GM11168 (cell line): ENCODE measurements around the gene RBCK1.
"Not testable (repeated sequence)": the region's sequence is repeated elsewhere in the genome, so short reads cannot be mapped to it uniquely, and the experiment has no call there.

Experiments used
- in situ Hi-C: fragments of 300-500 bp; cut with MboI; formaldehyde crosslinking; loops from one replicate; pipeline ENCODE4 v1.12.0; 2022; ENCODE audit warnings: low sequenced_read_pairs; ENCODE audit not compliant: unreplicated experiment

The RBCK1 gene

DNA sequence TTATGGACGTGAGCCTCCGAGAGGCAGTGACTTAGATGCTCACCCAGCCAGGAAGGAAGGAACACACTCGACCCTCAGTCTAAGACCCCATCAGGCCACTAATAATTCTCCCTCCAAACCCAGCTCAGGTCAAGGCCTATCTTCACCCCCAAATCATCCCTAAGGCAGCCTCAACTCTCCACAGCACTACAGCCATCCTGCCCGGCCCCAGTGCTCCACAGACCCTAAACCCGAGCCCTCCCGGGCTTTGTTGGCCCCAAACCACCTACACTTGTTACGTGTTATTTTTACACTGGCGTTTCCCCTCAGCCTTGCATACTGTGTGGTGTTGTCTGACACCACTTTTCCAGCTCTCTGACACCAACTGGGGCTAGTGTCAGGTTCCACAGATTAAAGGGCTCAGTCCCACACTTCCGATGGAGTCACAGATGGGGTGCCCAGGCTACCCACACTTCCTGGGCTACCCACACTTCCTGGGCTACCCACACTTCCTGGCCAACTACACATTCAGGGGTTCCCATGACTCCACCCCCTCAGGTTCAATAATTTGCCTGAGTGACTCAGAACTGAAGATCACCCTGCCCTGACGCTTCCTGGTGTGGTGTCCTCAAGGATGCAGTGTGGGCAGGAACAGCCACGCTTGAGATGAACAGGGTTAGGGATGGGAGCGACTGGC is 25.3 kb downstream of the RBCK1 start:
- in situ Hi-C loops, result no loop called here

DNA sequence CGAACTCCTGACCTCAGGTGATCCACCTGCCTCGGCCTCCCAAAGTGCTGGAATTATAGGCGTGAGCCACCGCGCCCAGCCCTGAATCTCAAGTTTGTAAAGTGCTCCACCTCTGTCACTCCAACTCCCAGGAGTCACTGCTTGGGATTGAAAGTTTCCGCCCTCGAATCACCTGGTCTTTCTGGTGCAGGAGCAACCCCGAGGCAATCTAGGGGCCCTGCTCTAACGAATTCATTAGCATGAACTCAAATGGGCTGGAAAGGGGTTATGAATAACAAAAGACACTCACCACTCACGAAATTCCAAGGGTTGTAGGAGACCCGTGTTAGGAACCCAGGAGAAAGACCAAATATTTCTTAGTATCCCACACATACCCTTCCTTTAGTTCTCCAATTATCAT is 26.1 kb downstream of the RBCK1 start:
- in situ Hi-C loops, result no loop called here

DNA sequence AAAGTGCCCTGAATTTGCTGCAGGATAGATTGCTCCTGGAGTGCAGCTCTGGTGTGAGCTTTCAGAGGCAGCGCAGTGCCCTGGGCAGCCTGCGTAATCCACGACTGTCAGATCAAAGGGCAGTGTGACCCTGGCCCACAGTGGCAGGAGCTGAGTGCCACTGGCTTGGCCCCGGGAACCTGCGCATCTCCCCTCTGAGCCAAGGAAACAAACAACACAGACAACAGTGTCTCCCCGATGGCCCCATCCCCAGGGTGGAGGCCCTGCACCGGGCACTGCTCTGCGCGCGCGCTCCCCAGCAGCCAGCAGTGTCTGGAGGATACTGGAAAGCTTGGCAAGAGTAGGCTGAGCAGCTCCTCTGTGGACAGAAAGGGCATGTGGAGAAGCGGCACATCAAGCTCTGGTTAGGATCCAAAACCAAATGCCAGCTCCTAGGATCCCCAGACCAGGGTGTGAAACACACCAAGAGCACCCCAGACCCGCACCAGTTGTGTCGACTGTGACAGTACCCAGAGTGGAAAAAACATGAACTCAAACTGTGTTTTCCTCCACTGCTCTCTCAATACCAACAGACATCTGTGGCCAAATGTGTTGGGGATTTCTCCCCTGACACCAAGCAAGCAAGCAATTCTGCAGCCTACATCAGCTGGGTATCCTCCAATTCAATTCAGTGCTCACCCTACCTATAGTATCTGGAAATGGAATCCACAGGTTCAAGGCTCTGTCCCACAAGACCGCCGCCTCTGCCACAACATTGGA is 26.7 kb downstream of the RBCK1 start:
- in situ Hi-C loops, result no loop called here

DNA sequence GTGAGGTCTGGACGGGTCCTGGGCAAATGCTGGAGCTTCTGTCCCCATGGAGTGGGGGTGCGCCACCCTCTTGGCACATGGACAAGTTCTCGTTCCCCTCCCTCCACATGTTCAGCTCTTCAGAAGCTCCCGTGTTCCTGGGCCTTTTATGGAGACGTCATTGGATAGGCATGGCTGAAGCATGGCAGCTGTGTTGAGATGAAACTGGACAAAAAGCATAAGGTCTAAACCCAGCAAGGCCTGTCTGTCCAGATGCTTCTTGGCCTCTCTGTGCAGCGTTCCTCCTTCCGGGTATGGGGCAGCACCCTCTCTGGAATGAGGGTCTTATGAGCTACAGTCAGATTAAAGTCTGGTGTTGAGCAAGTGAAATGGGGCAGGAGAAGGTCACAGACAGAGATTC is 27.5 kb downstream of the RBCK1 start:
- in situ Hi-C loops, result no loop called here

DNA sequence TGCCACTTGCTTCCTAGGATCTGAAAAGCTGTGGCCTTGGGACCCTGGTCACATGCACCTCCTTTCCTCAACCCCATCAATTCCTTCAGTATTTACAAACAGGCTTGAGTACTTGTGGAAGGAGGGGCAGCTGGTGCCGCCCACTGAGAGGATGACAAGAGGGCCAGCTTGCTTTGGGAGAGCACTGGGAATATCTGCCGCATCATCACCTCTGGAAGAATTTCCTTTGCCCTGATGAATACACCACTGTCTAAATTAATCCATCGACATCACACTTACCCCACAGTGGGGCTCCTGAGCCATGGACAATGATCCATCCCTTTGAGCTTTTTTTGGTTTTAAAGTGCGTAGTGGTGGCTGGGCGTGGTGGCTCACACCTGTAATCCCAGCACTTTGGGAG is 28.4 kb downstream of the RBCK1 start:
- in situ Hi-C loops, result no loop called here

DNA sequence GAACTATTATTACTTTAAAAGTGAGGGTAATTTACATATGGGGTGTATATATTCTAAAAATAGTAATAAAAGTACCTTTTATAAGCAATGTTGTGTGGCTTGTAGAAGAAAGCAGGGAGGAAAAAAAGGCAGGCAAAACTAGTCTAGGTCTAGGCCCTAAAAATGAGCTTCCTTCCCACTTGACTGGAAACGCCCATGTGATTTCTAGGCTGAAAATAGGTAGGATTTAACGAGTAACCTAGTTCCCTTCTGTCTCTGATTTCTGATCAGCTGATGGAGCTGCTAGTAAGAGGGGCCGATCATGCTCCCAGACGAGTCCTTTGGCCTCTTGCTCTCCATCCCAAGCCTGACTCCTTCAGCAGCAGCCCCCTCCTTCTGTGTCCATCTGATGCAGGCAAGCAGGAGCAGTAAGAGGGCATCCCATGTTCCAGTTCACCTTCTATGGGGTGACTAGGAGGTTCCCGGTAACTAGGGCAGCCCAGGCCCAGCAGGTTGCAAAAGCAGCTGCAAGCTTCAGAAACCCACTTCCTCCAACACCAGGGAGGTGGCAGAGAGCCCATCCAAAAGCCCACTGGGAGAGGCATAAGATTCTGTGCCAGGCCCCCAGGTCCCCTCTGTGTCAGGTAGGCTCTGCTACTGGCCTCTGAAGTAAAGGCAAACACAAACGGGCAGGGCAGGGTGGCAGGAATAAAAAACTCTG is 29.8 kb downstream of the RBCK1 start:
- in situ Hi-C loops, result no loop called here

DNA sequence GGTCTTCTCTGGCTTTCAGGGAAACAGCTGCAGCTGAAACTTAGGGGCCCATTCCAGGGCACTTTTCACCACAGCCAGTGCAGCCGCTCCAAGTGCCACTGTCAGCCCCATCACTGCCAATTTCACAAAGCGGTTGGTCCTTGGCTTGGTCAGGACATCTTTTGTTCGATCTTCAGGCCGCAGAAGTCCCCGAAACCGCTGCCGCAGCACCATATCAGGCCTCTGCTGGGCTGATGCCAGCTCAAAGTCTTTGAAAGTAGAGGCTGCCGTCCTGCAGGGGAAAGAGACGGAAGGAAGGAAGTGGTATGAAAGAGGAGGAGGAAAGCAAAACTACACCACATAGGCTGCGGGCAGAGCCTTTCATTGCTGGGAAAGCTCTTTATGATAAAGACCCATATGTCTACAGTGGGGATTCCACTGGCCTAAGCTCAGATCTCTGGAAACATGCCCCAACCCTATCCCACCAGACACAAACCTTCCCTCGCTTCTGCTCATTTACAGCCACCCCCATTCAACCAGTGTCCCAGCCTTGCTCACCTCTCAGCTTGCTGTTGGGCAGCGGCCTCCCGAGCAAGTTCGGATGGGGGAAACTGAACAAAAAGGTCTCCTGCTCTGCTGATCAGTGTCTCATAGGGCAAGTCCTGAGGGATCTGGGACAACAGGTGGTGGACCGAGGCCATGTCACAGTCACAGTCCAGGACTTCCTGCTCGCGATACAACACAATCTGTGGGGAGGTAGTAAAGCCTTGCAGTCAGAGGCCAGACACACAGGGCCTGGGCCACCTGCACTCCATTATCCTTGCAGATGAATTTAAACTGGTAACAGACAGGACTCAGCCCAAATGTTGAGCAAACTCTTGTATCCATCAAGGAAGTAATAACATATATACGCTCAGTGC is 30.7 kb downstream of the RBCK1 start:
- in situ Hi-C loops, result no loop called here

DNA sequence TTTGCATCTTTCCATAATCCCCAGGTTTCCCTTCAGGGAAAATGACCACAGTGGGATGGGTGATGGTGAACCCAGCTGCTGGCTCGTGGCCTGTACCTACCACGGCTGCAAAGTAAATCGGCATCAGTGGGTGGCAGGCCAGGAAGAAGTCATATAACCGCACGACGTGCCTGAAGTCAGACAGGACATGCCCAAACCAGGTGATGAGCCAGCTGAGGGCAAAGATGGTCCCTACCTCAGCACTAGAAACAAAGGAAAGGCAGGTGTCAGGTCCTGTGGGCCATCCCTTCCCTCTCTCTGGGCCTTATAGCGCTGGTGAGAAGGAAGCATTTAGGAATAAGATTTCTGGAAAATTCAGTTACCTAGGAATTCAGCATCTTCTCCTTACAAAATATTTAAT is 32.0 kb downstream of the RBCK1 start:
- in situ Hi-C loops, result no loop called here

DNA sequence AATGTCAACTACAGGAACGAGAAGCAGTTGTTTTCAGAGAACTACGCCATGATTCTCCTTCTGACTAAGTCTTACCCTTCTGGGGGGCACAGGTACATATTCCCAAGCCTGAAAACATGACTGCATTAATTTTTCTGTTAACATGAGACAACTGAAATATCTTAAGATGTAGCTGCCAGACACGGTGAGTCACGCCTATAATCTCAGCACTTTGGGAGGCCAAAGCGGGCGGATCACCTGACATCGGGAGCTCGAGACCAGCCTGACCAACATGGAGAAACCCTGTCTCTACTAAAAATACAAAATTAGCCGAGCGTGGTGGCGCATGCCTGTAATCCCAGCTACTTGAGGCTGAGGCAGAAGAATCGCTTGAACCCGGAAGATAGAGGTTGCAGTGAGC is 32.5 kb downstream of the RBCK1 start:
- in situ Hi-C loops, result no loop called here

DNA sequence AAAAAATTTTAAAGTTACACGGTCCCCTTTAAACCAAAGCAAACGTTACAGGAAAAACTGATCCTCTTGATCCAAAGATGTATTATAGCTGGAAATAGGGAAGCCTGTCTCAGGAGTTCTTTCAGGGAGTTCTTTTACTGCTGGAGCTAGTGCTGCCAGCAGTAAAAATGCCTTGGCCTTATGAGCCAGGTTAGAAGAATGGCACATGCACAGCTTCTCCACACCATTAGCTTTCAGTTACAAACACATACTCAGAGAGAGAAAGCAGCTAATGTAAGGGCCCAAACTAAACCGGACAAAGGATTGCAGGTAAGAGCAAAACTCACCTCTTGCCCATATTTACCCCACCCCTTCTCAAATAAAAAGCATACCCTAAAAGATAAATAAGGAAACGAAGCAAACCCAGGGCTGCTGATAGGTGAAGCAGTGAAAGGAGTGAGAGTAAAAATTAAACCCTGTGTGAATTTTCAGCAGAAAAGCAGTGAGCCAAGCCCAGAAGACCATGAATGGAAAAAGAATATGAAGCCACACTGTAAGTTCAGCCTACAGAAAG is 35.2 kb downstream of the RBCK1 start:
- in situ Hi-C loops, result no loop called here

DNA sequence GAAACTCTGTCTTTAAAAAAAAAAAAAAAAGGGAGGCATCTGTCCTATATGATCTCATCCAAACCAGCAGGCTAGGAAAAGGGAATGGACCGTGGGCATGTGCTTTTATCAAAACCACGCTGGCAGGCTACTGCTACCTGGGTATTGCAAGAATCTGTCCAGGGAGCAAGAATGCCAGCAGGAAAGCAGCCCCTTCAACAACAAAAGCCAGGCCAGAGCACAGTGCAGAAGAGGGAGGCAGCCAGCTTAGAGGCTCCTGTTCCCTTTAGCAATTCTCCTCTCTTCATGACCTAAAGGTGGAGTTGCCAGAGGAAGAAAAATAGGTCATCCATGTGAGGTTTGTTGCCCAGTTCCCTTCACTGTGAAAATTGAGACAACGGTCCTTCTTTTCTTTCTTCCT is 36.0 kb downstream of the RBCK1 start:
- in situ Hi-C loops, result no loop called here

DNA sequence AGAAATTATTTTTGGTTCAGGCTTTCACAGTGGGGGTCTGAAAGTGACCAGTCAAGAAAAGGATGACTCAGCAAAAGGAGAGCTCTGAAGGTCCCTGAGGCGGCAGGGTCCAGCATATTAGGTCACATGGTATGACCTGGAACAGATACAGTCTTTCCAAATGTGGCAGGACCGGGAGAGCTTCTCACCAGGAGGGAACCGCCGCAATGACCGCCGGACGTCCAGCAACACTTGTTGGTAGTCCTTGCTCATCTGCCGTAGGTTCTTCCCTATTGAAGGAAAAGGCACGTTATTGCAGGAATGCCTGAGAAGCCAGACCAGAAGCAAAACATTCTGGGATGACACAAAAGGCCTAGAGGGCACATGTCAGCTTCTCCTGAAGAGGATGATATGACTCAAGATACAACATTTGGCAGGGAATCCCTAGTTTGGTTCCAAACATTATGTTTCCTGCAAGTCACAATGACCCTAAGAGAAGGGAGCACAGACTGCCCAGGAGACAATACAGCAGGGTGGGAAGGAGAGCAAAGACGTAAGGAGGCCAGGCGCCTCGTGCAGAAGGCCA is 36.8 kb downstream of the RBCK1 start:
- in situ Hi-C loops, result no loop called here

DNA sequence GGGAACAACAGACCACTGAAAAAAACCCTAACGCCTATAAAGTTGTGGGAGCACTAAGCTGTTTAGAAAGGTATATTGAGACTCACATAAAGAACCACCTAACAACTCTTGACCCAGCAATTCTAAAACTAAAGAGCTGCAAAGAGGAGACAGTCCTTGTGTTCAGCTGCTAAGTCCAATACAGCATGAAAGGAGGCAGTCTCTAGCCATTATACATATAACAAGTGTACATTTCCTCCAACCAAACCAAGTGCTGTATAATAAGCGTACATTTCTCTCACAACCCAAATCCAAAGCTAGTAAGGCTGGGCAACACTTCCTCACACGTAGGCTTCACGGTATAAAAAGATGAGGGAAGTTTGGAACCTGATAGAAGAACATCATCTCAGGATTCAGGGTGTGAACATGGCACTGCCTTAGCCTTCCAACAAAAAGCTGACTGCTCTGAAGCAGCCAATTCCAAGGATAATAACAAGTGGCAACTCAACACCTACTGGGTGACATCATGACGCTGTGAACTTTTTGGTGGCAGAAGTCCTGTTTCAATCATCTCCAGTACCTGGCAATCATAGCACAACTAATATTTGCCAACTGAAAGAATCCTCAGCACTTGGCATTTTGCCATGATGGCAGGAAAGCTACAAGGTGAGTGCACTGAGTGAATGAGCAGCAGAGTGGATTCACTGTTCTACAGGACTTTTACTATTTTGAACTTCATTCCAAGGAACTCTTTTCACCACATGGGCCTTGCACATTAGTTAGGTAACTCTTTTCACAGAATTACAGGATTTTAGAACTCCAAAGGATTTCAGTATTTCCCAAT is 37.6 kb downstream of the RBCK1 start:
- in situ Hi-C loops, result no loop called here

DNA sequence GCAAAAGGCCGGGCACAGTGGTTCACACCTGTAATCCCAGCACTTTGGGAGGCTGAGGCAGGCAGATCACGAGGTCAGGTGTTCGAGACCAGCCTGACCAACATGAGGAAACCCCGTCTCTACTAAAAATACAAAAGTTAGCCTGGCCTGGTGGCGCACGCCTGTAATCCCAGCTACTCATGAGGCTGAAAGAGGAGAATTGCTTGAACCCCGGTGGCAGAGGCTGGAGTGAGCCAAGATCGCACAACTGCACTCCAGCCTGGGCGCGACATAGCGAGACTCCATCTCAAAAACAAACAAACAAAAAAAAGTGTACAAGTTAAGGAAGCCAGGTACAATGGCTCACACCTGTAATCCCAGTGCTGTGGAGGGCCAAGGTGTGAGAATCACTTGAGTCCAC is 43.9 kb downstream of the RBCK1 start:
- in situ Hi-C loops, result not testable (repeated sequence)

DNA sequence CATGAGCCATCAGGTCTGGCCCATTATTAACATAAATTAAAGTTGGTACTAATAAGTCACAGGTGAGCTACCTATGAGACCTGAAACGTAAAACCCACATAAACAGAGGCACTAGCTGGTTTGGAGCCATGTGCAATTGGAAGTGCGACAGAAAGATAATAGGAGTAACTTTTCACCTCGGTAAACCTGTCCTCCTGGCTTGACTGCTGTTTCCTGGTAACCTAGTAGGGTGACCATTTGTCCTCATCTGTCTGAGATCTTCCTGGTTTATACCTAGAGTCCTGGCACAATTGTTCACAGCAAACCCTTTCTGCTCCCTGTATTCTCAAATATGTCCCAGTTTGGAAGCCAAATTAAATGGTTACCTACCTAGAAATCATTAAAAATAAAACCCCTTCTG is 46.9 kb downstream of the RBCK1 start:
- in situ Hi-C loops, result no loop called here

DNA sequence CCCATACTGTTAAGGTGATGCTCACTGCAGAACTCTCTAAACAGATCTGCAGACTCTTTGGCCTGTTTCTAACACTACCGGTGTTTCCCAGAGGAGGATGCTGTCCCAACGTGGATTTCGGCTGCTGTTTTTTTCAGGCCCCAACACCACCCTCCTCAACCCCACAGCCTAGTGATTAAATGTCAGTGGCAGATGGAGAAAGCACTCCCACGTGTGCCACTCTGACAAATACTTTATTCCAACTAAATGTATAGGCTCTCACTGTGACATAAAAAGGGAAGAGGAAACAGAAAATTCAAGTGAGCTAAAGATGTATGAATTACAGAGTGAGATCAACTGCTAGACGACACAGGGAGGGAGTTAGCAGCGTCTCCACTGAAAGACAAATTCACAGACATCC is 50.7 kb downstream of the RBCK1 start:
- in situ Hi-C loops, result no loop called here

DNA sequence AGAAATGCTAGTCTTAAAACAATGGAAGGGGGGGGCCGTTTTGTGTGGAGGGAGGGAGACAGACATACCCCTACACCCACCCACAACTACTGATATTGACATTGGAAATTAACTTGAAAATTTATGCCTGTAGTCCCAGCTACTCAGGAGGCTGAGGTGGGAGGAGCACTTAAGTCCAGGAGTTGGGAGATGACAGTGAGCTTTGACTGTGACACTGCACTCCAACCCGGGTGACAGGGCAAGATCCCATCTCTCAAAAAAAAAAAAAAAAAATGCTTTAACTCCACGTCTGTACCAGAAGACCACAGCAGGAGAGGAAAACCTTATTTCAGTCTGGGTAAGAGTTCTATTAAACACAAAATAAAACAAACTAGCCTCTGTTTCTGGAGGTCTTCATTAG is 52.1 kb downstream of the RBCK1 start:
- in situ Hi-C loops, result no loop called here

DNA sequence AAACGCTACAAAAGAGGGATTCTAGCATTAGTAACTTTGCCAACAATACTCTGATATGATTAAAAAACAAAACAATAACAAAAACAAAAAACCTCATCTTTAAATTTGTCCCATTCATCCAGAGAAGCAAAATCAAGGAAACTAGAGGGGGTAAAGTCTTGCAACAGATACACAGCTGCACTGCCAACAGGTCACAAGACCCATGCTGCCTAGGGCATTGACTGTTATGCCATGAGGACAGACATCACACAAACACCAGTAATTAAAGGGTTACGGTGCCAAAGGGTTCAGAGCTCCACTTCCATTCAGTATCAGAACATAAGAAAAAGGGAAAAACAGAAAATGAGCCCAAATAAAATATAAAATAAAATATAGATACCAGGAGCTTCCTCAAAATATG is 52.6 kb downstream of the RBCK1 start:
- in situ Hi-C loops, result no loop called here
